ENCODE results near the gene MYO9A.
"Not testable (repeated sequence)": the region's sequence is repeated elsewhere in the genome, so short reads cannot be mapped to it uniquely, and the experiment has no call there.

MYO9A gene

DNA sequence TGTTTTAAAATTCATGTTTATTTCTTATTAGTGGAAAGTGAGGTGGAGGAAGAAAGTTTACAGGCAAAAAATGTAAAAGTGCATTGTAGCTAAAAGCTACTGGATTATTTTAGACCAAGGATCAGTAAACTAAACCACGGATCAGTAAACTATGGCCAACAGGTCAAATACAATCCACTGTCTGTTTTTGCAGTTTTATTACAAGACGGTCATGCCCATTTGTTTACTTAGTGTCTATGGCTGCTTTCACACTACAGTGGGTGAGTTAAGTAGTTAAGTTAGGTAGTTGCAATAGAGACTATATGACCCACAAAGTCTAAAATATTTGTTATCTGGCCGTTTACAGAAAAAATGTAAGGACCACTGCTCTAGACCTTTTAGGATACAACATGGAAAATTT lies 225.6 kb downstream of the MYO9A start:
- intact Hi-C loops (cut with DNase I), result no loop called here
- no peak for DNase-seq

- intact Hi-C loops (cut with DNase I), result no loop called here
- DNase-seq, result no peak
Observed at GRCh38 chr15:71891026-71891425, 226.9 kb downstream of the MYO9A start.

- DNase-seq, result no peak
- intact Hi-C loops (cut with DNase I), result no loop called here
Observed at GRCh38 chr15:71889947-71890346, 228.0 kb downstream of the MYO9A start.

GRCh38 chr15:71889385-71889784 lies 228.6 kb downstream of the MYO9A start:
- DNase-seq, result no peak
- intact Hi-C loops (cut with DNase I), result no loop called here

DNA sequence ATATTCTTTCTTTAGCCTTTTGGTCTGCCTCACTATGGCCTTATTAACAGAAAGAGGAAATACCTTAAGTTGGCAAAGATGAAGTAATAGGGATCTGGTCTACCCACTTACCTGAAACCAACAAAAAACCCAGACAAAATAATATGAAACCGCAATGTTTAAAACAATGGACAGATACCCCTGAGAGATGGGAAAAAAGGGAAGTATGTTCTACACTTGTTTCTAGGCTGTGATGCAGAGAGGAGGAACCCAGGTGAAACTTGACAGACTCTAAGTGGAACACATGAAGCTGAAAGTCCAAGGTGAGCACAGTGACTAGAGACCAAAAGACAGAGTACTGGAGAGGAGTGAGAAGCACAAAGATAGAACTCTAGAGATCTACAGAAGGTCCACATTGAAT lies 229.2 kb downstream of the MYO9A start:
- no peak for DNase-seq
- intact Hi-C loops (cut with DNase I), result no loop called here

DNA sequence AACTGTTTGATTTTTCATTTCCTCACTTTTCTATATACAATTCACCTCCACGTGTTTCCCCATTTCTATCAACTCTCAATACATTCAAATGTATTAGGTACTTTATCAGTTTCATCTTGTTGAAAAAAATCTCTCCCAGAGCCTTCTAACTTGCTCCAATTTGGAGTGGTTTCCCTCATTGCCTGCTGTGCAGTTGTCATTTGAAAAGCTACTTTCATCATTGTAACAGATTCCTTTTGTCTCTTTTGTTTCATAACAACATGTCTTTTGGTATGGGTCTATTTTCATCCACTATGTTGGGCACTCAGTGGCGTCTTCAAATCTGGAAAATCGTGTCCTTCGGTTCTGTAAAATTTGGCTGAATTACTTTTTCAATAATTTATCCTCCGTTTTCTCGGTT lies 232.6 kb downstream of the MYO9A start:
- intact Hi-C loops (cut with DNase I), result no loop called here
- DNase-seq, result no peak

DNA sequence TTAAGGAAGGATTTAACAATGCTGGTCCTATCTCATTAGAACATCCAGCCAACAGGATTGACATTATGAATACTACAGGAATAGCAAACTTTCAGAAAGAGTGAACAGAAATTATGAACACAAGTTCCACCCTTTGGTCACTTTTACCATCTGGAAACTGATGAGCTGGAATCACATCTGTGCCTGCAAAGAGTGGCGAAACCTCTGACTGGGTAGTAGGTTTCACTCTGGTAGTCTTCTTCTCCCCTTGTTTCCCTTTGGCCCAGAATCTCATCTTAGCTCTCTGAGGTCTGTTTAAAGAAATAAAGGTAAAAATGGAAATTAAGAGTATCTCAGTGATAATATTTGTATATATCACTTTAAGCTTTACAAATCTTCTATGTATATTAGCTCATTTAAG lies 234.5 kb downstream of the MYO9A start:
- intact Hi-C loops (cut with DNase I), result no loop called here
- no peak for DNase-seq

- intact Hi-C loops (cut with DNase I), result no loop called here
- no peak for DNase-seq
Observed at GRCh38 chr15:71880276-71880675, 237.7 kb downstream of the MYO9A start.

DNA sequence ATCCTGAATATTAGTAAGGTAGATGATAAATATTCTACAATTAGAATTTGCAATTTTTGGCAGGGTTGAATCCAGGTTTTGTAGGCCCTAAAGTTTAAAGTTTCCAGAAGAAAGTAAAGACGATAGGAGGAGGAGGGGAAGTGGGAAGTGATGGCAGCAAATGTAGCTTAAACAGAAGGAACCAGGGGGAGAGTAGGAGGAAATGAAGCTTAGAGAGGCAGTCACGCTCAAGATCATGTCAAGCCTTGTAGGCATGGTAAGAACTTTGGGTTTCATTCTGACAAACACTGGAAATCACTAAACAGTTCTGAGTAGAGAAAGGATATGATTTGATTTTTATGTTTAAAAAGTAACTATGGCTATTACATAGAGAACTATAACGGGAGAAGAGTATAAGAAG lies 243.7 kb downstream of the MYO9A start:
- DNase-seq, result no peak
- intact Hi-C loops (cut with DNase I), result no loop called here

GRCh38 chr15:71858232-71858631 lies 259.7 kb downstream of the MYO9A start:
- DNase-seq; intact Hi-C loops (cut with DNase I): not testable (repeated sequence)

DNA sequence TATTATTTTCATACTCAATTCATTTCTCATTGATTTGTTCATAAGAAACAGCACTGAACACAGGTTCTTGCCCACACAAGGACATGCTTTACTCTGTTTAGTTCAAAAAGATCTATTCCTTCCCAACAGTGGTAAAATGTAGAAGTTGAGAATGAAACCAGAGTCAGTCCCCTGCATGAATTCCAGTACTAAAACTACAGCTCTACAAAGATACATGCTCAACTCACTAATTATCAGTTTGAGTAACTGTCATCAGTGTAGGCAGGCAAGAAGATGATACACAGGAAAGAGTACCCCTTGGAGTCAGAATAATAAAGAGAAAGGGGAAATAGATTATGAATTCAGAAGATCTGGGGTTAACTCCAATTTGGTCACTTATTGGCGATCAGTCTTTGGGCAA lies 264.4 kb downstream of the MYO9A start:
- DNase-seq, result no peak
- intact Hi-C loops (cut with DNase I), result no loop called here

DNA sequence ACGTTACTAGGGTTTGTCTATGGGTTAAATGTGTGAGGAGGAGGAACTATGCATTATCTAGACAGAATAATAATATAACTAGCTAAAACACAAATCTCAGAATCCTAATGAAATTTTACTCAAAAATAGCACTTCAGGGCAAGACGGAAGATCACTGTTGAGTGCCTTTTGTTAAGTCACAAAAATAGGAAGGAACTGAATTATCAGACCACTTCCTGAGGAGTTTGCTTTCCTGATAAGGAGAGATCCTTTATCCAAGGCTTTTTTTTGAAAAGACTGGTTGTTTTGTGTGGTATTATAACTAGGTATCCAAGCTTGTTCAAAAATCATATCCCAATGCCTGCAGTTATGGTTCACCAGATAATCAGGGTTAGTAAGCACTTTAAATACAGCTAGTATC lies 273.0 kb downstream of the MYO9A start:
- intact Hi-C loops (cut with DNase I), result no loop called here
- no peak for DNase-seq

GRCh38 chr15:71841563-71841962 lies 276.4 kb downstream of the MYO9A start:
- no peak for DNase-seq
- intact Hi-C loops (cut with DNase I), result no loop called here

GRCh38 chr15:71830981-71831380 lies 287.0 kb downstream of the MYO9A start:
- intact Hi-C loops (cut with DNase I), result no loop called here
- DNase-seq, result no peak

GRCh38 chr15:71826196-71826595 lies 291.8 kb downstream of the MYO9A start:
- no peak for DNase-seq
- intact Hi-C loops (cut with DNase I), result no loop called here

DNA sequence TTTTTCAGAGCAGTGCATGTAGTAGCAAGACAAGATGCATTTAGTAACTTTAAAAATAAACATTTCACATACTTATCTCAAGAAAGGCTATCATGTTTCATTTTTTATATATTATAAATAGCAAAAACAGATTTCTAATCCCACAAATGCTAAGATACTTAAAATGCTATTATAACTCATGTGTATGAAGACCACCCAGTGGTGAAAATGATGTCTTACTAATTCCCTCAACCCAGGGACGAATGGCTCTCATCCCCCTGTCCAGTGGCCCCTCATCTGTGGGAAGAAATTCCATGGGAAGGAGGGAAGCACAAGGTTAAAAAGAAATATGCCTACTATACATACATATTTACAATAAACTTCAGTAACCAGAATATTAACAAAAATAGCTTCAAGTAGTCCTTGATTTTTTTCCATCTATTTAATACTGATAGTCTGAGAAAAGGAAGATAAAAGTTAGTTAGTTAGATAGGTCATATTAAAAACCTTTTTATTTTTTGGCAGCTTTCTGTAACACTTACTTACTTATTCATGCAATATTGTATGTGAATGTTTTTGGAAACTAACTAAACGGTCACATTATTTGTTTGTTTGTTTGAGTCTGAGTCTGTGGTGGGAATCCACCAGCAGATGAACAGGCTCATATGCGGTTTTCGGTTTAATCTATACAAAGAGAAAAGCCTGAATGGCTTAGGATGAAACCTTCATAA lies 292.8 kb downstream of the MYO9A start:
- DNase-seq, result no peak
- intact Hi-C loops (cut with DNase I), result no loop called here

- DNase-seq, result no peak
- intact Hi-C loops (cut with DNase I), result no loop called here
Observed at GRCh38 chr15:71823801-71824200, 294.1 kb downstream of the MYO9A start.

DNA sequence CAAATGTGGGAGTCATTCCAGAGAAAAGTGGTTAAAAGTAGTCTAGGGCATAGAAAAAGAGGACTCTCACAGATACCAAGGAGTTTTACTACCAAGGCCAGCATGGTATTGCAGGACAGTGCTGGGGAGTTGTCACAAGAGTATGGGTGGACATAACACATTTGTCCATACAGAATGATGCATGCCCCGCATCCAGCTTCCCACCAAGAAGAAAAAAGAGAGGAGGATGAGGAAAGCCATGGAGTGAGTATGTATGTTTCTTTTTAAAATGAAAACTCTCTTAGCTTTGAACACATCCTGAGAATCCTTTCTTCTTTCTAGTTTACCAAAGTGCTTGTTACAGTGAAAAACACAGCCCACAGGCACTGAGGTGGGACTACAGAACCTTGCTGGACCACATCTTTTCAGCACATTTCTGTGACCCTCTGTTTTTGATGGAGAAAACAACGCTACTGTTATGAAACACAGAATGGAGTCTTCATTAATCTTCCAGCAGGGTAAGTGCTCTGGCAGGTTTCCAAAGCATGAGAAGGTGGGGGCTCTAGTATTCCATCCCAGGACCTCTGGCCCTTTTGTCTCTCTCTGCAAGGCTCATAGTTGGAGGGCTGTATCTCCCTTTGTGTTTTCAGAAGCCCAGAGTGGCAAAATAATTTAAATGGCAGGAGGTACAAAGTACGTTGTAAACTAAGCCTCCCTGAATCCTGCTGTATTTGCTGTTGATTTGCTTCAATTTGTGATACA lies 294.9 kb downstream of the MYO9A start:
- intact Hi-C loops (cut with DNase I), result no loop called here
- no peak for DNase-seq

DNA sequence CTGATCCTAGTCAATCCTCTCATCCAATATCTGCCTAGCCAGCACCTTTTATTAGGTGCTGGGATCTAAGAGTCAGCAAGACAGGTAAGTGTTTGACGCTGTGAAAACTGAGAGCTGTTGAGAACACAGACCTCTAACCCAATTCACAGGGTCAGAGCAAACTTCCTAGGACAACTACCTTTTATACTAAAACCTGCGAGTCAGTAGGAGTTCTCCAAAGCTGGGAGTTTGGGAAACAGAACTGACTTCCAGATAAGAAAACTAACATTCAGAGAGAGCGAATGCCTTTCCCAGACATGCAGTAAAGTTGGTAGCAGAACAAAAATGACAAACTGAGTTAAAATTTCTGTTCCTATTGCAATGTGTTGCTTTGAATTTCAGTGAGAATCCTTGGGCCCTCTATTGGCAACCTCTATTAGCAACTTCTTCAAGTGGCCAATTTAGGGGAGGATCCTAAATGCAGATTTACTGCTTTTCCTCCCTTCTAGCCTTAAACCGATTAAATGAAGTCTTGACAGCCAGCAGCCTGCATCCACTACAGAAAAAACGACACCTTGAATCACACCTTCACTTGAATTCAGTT lies 296.3 kb downstream of the MYO9A start:
- intact Hi-C loops (cut with DNase I), result no loop called here
- DNase-seq, result no peak

- intact Hi-C loops (cut with DNase I), result no loop called here
- DNase-seq, result no peak
Observed at GRCh38 chr15:71820127-71820526, 297.8 kb downstream of the MYO9A start.

DNA sequence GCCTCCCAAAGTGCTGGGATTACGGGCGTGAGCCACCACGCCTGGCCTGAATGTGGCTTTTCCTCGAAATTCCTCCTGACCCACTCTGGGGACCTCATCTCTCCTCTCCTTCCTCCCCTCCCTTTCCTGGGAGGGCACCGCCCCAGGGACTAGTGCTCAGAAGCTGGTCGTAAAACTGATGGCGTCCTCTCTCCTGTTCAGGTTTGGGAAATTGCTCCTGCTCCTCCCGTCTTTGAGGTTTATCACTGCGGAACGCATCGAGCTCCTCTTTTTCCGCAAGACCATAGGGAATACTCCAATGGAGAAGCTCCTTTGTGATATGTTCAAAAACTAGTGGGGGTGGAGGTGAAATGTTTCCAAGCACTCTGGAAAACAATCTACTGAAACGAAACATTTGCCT lies 300.6 kb downstream of the MYO9A start:
- intact Hi-C loops (cut with DNase I), result no loop called here
- no peak for DNase-seq

- DNase-seq, result no peak
- intact Hi-C loops (cut with DNase I), result no loop called here
Observed at GRCh38 chr15:71815301-71815700, 302.6 kb downstream of the MYO9A start.
